Activated effector memory CD4-positive, alpha-beta T cell treated with anti-CD3 and anti-CD28 coated beads, Interleukin-2, amount 50 U/mL, for 16 hours (primary cell): Measurements from ENCODE around the gene PDIA5.
"Not testable (repeated sequence)": the region's sequence is repeated elsewhere in the genome, so short reads cannot be mapped to it uniquely, and the experiment has no call there.

Experiments used
- DNase-seq: peaks from one replicate; pipeline ENCODE4 v3.0.0-alpha.2; 2020

The PDIA5 gene

DNA sequence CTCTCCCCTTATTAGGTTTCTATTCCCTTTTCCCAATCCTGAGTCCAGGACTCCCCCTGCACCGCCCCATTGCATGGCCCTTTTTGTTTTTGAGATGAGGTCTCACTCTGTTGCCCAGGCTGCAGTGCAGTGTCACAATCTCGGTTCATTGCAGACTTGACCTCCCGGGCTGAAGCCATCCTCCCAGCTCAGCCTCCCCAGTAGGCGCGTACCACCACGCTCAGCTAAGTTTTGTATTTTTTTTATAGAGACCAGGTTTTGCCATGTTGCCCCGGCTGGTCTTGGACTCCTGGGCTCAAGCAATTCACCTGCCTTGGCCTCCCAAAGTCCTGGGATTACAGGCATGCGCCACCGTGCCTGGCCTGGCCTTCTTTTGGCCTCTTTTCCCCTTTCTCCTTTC lies 29.3 kb downstream of the PDIA5 start:
- DNase-seq, result peak; percentile 31

DNA sequence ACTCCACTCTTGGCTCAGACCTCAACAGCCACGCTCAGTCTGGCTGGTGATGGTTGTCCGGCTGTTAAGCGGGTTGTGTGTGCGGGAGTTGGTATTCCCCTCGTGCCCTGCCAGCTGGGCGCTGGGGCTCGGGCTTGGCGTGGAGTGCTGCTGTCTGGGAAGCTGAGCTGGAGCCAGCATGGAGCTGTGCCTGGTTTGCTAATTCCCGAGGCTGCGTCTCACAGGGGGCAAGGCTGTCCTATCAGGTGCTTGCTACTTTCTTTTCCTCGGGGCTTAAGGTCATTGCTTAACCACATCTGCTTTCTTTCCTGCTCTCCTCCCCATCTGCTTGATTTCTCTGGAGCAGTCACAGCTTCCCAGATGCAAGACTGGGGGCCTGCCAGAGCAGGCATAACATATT lies 29.9 kb downstream of the PDIA5 start:
- peak; percentile 27 for DNase-seq

DNA sequence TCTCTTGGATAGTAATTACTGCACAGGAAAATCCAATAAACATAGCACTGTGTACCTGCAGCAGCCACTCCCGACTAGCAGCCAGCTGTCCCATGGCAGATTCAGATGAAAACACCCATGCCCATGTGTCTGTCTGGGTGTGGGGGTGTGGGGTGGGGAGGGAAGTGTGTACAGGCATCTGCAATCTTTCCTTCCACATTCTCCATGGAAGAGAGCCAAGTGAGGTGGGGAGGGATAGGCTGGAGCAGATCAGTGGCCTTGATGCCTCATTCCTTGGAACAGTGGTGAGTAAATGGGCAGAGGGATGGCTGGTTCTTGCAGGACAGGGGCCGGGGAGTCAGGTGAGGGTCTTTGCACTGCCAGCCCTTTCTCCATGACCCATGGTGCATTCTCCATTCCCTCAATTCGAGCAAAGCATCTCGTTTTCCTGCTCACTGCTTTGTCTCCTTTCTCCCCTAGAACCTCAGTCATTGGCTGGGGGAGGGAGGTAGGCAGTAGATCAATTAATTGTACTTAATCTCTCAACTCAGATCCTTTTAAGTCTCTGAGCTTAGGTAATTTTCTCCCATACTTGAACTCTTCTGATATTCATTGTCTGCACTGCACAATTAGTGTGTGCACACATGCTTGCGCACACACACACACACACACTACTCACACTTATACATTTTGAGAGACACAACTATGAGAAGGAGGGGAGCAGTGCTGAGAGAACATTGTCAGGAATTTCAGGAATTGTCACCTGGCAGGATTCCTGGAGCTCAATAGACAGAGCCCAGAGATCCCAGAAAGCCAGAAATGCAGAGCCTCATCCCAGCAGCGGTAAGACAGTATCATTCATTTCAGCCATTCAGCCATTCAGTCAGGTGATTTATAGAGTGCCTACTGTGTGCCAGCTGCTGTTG lies 31.9 kb downstream of the PDIA5 start:
- DNase-seq, result peak; percentile 17

DNA sequence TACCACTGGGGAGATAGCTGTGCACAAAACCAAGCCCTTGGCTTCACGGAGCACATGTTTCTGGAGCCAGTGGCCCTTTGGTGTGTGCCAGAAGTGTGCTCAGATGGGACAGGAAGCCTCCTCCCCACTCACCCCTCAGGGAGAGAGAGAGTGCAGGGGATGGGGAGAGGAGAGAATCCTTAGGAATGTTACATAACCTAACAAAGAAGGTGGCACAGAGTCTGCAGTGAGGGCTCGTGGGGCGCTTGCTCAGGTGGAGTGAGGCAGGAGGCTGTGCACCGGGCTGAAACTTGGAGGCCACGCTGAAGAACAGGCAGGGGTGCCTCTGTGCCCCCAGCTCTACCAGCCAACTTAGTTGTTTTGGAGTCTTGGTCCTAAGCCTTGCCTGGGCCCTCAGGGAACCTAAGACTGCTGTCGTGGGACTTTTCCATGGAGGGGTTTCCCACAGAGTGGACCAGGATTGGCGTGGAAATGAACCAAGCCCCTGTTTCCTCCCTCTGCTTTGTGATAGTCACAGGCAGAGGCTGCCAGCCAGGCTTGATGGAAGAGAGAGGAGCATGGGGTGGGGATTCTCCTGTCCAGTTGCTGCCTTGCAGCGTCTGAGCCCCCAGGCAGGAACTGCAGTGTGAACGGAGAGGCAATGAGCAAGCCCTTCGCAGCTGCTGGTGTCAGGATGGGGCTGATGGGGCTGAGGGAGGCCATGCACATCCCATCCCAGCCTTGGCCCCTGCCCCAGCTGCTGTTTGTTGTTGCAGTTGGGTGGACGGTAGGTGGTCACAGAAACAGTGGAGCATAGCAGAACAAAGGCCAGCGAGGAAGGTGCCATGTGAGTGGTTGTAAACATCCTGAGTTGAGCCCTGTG lies 32.7 kb downstream of the PDIA5 start:
- peak; percentile 46 for DNase-seq

DNA sequence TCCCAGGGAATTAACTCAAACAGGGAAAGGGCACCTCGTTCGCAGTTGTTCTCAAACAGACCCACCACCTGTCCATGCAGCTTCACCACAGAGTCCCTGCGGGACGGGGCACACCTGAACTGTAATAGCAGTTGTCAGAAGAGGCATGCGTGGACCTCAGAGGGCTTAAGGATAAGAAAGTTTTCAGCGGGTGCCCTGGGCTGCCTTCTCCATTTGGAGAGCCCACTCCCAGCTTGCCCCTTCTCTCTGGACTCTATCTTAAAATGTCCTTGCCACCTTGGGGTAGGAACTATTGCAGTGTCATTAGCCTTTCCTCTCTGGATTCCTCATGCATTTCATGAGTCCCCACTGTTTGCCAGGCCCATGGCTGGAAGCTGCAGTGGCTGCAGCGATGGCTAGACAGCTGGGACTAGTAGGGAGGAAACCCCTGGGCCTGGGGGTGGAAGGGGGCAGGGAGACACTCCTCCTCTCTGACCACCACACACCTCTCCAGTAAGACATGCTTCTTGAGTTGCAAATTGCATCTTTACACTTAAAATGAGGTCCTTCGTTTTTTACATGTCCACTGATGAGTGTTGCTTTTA lies 33.5 kb downstream of the PDIA5 start:
- peak; percentile 53 for DNase-seq

DNA sequence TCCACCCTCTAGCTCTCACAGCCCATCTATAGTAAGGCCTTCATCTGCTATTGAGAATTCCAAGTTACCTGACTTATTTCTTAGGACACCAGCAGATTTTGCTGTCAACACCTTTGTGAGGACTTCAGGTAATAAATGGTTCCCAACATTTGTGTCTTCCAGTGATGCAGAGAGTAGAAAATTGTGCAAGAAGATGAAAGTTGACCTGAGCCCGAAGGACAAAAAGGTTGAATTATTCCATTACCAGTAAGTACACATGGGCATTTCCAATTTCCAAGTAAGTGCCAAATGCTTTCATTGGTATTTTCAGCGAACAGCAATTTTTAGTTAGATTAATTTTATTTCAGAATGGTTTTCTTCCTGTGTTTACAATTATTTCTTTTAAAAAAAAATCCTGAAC lies 35.4 kb downstream of the PDIA5 start:
- DNase-seq, result no peak

DNA sequence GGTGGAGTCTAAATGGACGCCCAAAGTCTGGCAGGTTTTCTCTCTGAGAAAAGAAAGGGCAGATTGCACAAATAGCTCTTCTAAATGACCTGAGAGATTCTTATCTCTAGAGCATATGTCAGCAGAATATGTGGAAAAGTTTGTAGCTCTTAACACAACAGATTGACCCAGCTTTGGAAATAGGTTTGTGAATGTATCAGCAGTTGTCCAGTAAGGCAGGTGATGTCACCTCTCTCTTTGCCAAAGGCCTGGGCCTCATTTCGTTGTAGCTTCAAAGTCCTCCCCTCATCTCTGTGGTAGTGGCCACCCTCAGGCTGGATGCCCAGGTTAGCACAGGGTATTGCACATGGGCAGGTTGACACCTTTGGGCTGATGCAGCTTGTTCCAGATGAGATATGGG lies 36.0 kb downstream of the PDIA5 start:
- DNase-seq, result peak; percentile 55

DNA sequence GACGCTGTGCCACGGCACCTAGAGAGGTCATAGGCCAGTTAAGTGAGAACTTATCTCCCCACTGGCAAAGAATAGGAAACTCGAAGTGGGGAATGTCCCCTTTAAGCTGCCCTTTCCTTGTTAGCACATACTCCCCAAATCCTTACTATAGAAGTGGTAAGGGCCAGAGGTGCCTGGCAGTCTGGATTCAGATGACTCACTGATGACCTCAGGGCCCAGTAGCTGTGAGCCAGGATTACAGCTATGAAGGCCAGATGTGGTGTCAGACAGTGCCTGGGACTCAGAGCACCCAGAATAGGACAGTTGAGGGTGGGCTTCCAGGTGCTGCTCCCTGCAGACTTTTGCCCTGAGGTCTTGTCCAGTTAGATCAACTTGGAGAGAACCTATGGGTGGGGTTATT lies 37.7 kb downstream of the PDIA5 start:
- DNase-seq, result no peak

DNA sequence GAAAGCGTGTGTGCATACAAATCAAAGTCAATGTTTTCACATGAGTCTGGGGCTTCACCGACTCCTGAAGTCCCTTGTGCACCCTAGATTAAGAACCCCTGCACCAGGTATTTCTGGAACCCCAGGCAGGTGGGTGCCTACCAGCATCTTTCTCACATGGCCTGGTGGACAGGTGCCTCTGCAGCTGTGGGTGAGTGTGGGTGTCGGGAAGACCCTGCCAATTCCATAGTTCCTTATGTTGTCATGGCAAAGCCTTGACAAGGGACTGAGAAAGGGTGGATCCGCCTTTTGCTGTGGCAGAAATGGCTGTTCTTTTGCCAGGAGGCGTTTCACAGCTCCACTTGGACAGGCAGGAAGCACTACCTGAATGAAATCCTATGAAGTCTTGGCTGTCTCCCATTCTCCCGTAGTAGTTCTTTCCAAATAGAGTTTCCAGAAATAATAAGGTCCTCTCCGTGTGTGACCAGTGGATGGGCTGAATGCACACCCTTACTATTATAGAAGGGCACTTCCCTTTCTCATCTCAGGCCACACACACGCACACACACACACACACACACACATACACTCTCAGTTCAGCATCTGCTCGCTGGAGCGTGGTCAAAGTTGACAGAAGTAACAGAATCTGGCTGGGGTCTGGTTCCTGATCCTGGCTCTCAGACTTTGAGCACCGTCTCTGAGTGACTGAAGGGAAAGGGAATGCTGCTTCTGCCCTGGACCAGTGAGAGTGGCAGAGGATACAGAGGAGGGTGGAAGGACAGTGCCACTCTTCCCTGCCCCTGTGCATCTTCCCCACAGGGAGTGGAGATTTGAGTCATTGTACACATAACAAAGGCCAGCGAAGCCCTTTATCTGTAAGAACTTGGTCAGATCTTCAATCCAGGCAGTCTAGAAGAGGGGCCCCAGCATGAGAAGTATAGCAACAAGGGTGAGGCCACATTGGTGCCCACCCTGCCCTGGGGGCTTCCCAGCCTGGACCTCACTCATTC lies 38.7 kb downstream of the PDIA5 start:
- DNase-seq, result no peak

DNA sequence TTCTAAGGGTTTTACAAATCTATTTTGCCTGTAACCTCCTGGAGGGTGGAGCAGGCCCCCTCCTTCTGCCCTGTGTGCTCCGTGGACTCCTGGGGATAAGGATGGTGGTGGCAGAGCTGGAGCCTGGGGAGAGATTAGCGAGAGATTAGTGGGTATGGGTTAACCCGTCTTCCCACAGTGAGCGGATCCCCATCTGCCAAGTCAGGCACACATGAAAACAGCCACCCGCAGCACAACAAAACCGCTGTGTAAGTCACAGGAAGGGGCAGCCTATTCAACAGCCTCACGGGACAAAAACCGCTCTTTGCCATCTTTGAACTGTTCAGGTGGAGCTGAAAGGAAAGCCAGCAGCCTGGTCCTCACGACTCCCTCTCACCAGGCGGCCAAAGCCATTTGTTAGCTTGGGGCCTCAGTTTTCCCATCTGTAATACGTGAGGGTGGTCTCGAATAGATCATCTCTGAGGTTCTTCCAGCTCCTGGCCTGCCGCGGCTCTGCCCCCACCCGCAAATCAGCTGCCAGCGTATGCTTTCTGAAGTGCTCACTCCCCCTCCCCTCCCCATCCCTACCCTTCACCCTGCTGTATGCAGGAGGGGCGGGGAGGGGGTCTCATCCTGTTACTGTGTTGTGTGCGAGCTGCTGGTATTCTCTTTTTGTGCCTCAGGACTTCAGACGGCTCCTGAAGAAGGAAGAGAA lies 43.6 kb downstream of the PDIA5 start:
- peak; percentile 39 for DNase-seq

DNA sequence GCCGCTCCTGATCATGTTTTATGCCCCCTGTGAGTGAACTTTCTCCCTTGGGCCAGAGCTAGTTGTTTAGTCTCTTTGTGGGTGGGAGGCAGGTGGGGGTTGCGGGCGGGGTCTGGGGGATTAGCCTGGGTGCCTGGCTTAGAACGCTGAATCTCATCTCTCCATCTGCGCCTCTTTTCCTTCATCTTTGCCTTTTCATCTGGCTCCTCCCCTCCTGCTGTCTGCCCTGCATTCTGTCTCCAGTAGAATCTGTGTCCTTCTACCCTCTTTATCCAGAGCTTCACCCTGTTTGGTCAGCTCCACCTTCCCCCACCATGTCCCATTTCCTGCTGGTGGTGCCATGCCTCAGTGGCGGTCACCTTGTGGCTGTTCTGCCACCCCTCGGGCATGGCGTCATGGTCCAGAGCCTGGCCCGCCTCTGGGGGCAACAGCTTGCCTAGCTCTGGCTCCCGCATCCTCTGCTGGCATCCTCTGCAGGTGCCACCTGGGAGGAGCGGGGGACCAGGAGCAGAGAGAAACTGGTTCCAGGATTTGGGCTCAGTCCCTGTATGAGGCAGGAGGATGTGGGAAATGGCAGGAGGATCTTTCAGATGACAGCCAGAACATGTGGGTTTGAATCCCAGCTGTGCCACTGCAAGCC lies 44.3 kb downstream of the PDIA5 start:
- peak; percentile 9 for DNase-seq

DNA sequence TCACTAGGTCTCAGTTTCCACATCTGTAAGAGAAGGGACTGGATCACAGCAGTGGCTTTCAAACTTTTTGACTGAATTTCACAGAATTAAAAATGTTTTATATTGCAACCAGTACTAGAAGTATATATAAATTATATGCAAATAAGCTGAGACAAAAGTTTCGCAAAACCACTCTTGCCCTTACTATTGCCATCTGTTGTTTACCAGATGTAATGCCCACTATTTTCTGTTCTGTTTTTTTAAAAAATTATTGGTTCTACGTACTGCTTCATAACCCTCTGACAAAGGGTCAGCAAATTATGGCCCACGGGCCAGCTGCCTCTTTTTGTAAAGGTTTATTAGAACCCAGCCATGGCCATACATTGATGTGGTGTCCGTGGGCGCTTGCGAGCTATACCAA lies 44.8 kb downstream of the PDIA5 start:
- DNase-seq, result no peak

DNA sequence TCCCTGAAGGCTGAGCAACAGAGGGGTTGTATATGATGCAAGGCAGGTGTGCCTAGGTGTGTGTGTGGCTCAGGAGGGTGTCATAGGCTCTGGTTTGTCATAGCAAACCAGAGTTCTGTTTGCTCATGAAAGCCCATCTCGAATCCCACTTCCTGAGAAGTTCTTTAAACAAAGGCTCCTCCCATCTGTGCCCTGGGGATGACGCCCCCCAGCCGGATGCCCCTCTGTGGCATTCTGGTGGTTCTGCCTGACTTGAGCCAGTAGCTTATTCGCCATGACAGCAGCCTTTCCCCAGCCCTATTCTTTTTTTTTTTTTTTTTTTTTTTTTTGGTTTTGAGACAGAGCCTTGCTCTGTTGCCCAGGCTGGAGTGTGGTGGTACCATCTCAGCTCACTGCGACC lies 45.4 kb downstream of the PDIA5 start:
- DNase-seq, result no peak

DNA sequence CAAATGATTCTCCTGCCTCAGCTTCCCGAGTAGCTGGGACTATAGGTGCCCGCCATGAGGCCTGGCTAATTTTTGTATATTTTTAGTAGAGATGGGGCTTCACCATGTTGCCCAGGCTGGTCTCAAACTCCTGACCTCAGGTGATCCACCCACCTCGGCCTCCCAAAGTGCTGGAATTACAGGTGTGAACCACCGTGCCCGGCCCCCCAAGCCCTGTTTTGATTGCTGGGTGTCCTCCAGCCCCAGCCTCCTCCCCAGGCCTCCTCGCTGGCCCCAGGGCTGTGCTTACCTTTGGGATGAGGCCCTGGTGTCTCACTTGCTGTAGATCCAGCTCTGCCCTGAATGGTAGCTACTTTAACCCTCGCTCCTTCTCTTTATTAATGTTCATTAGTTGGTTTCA lies 45.8 kb downstream of the PDIA5 start:
- not testable (repeated sequence) for DNase-seq

DNA sequence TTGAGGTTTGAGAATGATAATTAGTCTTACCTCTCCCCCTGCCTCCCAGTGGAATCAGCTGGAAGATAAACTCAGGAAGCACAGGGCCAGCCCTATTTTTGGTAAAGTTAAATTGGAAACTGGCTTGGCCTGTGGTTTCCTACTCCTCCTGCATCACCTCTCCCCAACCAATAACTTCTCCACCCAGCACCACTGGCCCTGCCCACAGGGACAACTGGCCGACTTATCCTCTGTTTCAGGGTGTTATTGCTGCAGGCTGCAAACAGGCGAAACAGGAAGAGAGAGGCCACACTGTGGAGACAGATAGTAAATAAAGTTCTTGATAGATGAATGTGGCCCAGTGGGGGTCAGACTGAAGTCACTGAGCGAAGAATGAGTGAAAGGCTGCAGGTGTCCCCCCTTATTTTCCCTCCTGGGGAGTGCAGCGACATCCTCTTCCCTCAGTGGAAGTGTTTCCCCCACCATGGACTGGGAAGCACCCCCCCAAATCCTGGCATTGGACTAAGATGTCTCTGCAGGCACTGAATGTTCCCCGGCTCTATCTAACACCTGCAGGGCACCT lies 47.1 kb downstream of the PDIA5 start:
- no peak for DNase-seq

DNA sequence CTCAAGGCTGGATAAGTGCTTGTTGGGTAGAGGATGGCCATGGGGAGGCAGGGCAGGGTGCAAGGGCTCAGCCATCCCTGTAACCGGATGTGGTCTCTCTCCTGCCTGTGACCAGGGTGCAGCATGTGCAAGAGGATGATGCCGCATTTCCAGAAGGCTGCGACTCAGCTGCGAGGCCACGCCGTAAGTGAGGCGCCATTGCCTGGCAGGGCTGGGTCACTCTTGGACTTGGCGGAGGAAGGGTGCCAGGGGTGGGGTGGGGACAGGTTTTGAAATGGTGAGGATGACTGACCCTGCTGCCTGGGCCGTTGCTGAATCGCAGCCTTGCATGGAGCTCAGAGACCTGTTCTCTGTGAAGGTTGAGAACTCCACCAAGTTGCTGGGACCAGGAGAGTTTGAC lies 49.3 kb downstream of the PDIA5 start:
- no peak for DNase-seq

DNA sequence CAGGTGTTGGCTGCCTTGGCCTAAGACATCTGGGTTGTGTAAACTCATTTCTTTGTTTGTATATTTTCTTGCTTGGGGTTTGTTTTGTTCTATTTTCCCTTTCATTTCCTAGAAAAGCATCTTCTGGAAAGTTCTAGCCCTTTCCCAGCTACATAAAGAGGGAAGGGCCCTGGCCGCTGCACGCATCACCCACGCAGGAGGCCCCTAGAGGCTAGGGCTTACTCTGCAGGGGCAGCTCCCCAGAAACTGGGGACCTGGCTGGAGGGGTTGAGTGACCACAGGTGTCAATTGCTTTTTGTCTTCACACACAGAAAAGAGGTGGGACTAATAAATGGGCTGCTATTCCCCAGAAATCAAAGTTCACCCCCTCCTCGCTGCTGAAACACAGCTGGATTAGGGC lies 52.6 kb downstream of the PDIA5 start:
- DNase-seq, result no peak

DNA sequence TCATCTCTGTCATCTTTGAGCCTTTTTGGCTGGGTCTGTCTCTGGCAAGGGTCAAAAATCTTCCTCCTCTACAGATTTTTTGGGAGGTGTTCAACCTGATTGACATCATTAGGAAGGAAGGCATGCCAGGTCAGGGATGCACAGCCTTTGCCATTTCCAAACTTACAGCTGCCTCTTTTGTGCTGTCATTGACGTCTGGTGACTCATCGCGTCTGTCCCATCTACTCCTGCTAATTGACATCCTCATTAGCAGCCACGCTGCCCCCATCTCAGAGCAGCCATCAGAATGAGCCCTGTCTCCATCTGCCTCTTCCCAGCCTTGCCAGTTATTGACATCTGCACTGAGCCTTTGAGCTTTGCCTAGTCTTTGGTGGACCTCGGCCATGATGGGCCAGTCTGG lies 53.0 kb downstream of the PDIA5 start:
- no peak for DNase-seq

DNA sequence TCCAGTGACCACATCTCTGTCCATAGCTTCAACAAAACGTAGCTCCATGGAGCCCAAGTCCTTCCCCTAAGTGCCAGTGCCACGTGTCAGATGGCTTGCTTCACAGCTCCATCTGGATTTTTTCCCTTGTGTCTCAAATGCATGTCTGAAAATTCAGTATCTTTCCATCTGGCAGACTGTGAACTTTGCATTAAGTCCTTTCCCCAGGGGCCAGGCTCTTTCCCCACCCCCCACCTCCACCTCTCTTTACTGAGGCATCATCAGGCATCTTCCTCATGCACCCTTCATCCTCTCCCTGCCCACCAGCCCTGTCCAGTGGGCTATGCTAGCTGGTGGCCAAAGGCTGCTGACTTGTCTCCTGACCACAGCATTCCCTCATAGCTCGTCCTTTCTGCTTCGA lies 53.7 kb downstream of the PDIA5 start:
- DNase-seq, result no peak

DNA sequence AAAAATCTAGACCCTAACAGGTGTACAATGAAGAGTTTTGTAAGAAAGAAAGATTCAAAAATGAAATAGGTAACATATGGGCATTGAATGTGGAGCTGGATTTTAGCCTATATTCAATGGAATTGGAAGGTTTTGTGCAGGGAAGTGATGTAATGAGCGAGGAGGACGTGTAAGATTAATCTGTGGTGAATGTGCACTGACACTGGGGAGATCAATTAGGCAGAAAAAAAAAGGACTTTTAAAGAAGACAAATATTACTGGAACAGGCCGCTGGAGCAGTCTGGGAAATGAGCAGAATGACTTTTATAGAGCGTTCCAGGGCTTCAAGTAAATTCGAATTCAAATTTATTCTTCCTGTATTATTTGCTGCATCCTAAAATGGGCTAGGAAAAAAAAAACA lies 55.2 kb downstream of the PDIA5 start:
- no peak for DNase-seq
